ENCODE data around the gene TRABD2A. TPM values are rescaled to one million over a fixed set of nuclear protein-coding genes. Genes with fewer than 3 reads are reported as not detected.
A peak's percentile ranks its signal among the peaks of the same experiment; 100 is the strongest.

Gene TRABD2A
- total and polyA plus RNA-seq, 2 donors from 2014 or later, result 2.1 to 3.4 TPM

DNA sequence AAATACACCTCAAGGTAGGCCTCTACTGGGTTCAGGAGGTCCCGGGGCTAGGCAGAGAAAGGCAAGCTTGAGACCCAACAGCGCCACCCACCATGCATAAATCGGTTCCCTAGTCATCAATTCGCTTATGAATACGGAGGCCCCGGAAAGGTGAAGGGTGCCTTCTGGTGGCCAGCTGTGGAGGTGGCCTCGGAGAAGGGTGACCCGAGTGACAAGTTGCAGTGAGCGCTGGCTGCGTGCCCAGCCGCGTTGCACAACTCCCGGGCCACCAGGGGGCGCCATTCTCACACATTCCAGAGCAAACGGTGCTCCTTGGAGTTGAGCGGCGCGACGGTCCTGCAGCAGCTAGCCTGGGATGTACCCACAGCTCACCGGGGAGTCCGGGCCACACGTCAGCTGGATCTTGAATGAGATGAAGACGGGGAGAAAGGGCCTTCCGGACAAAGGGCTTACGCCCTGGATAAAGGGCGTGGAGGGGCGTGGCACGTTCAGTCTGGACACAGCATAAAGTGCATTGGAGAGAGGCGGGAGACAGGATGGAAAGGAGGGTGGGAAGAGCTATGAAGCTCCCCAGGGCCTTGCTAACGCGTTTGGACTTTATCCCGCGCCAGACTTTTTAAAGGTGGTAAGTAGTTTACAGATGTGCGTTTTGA is 45.0 kb upstream of the TRABD2A start:
- FAIRE-seq, result no peak
- peak; percentile 96 to 98 (median 97) for DNase-seq
- intact Hi-C loops (cut with DNase I), result loop anchor here (10.0 kb wide), 1 partner anchor 359 kb away; no protein-coding TSS in a partner anchor
- Histone ChIP-seq H3K9me3 (ENCODE audit: control insufficient read depth in 2 of 3, insufficient read depth in 1 of 3, low read length in 3 of 3) (no peaks in the 10 kb centered on the region), H3K36me3 (ENCODE audit: control insufficient read depth in 2 of 3, insufficient read depth in 3 of 3, low read length in 3 of 3) (no peaks in the 10 kb centered on the region), H3K4me3 (ENCODE audit: low read length in 3 of 3) (peak overlapping the region; percentile 34 to 67 (median 54)), H3K27ac (ENCODE audit: low read depth in 2 of 2, low read length in 2 of 2) (no peak overlapping the region), H3K27me3 (ENCODE audit: control insufficient read depth, insufficient read depth, low read length) (no peaks in the 10 kb centered on the region), H3K4me1 (ENCODE audit: control insufficient read depth in 2 of 3, insufficient read depth in 2 of 3, low read depth in 1 of 3, low read length in 3 of 3) (peaks cover 0 to 11% (median 0%) of the 10 kb centered on the region in 3 donors), H3K9ac (ENCODE audit: low read length in 3 of 3) (no peak overlapping the region)
- peak; percentile 99 for TF ChIP-seq CTCF (IDR thresholded peaks at IDR 0.05; ENCODE audit: borderline replicate concordance, extremely low read depth, insufficient read depth)

GRCh38 chr2:84925336-84925723 is 44.4 kb upstream of the TRABD2A start:
- Histone ChIP-seq H3K9ac (ENCODE audit: low read length in 3 of 3) (no peak overlapping the region), H3K9me3 (ENCODE audit: control insufficient read depth in 2 of 3, insufficient read depth in 1 of 3, low read length in 3 of 3) (no peaks in the 10 kb centered on the region), H3K36me3 (ENCODE audit: control insufficient read depth in 2 of 3, insufficient read depth in 3 of 3, low read length in 3 of 3) (no peaks in the 10 kb centered on the region), H3K4me1 (ENCODE audit: control insufficient read depth in 2 of 3, insufficient read depth in 2 of 3, low read depth in 1 of 3, low read length in 3 of 3) (peaks cover 0 to 11% (median 1%) of the 10 kb centered on the region in 3 donors), H3K4me3 (ENCODE audit: low read length in 3 of 3) (peak overlapping the region in 1 of 3 donors; percentile 54), H3K27me3 (ENCODE audit: control insufficient read depth, insufficient read depth, low read length) (no peaks in the 10 kb centered on the region), H3K27ac (ENCODE audit: low read depth in 2 of 2, low read length in 2 of 2) (no peak overlapping the region)
- DNase-seq, result peak in 1 of 5 donors; percentile 36
- intact Hi-C loops (cut with DNase I), result loop anchor here (10.0 kb wide), 1 partner anchor 359 kb away; no protein-coding TSS in a partner anchor
- no peak for TF ChIP-seq CTCF (IDR thresholded peaks at IDR 0.05; ENCODE audit: borderline replicate concordance, extremely low read depth, insufficient read depth)
- no peak for FAIRE-seq

DNA sequence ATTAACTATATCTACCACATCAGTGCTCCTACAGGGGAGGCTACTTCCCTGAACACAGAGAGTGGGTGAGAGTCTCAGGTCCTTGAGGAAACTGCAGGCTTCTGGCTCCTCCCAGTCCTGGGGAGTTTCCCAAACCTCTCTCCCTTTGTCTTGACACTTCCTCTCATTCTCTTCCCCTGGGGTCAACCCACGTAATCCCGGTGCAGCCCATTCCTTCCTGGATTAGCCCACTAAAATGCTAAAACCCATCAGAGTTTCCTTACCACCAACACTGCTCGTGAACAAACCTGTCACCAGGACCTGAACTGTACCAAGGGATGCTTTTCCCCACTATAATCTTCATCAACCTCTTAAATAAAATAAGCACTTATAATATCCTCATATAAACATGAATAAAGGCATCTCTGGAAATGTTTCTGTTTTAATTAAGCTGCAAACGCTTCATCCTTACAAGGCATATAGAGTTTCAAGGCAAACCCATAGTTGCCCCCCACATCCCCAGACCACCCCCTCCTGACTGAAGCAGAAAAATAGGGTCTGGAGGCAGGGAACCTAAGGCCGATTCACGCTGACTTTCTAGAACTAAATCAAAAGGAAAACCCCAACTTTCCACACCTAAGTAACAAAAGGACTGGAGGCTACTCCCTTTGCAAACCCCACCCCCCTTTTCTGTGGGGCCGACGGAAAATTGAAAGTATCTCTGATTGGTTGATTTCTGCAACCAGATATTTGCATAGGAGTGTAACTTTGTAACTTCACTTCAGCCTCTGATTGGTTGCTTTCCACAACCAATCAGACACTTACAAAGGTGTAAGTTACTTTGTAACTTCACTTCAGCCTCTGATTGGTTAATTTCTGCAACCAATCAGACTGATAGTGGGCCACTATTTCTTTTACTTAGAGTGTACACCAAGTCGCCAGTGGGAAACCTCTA is 43.6 kb upstream of the TRABD2A start:
- Histone ChIP-seq H3K4me1 (ENCODE audit: control insufficient read depth in 2 of 3, insufficient read depth in 2 of 3, low read depth in 1 of 3, low read length in 3 of 3) (peaks cover 0 to 13% (median 5%) of the 10 kb centered on the region in 3 donors), H3K9ac (ENCODE audit: low read length in 3 of 3) (no peak overlapping the region), H3K27me3 (ENCODE audit: control insufficient read depth, insufficient read depth, low read length) (no peaks in the 10 kb centered on the region), H3K36me3 (ENCODE audit: control insufficient read depth in 2 of 3, insufficient read depth in 3 of 3, low read length in 3 of 3) (no peaks in the 10 kb centered on the region), H3K4me3 (ENCODE audit: low read length in 3 of 3) (no peak overlapping the region), H3K27ac (ENCODE audit: low read depth in 2 of 2, low read length in 2 of 2) (no peak overlapping the region), H3K9me3 (ENCODE audit: control insufficient read depth in 2 of 3, insufficient read depth in 1 of 3, low read length in 3 of 3) (no peaks in the 10 kb centered on the region)
- no peak for TF ChIP-seq CTCF (IDR thresholded peaks at IDR 0.05; ENCODE audit: borderline replicate concordance, extremely low read depth, insufficient read depth)
- intact Hi-C loops (cut with DNase I), result loop anchor here (10.0 kb wide), 1 partner anchor 360 kb away; no protein-coding TSS in a partner anchor
- FAIRE-seq (no peak), DNase-seq (peak in 2 of 5 donors; percentile 25 to 60)

Data from kidney (tissue), 14 donors.